Esophagus squamous epithelium (tissue), 5 donors: ENCODE data around the gene TERT. TPM values are rescaled to one million over a fixed set of nuclear protein-coding genes. Genes with fewer than 3 reads are reported as not detected.

Experiments used
- DNase-seq: peaks from one replicate; lab custom pipeline; 2025; lab: John Stamatoyannopoulos, UW
- H3K27ac ChIP-seq, 4 donors: fragments of 200-600 bp; sonication (generic); one replicate each; pipeline ENCODE4 v1.5.1; 2016 to 2019; ENCODE audit warnings: mild to moderate bottlenecking in 1 of 4
- H3K27me3 ChIP-seq, 4 donors: fragments of 200-600 bp; sonication (generic); 1 replicate in 3 of 4; 2 replicates in 1 of 4; pipeline versions ENCODE4 v1.5.1 to v1.6.0; 2017 to 2021; ENCODE audit warnings: antibody characterized with exemption in 1 of 4
- H3K36me3 ChIP-seq, 3 donors: fragments of 200-600 bp; sonication (generic); one replicate each; pipeline ENCODE4 v1.5.1; 2016 to 2019
- H3K4me1 ChIP-seq, 3 donors: fragments of 200-600 bp; sonication (generic); one replicate each; pipeline ENCODE4 v1.5.1; 2017 to 2019
- H3K4me3 ChIP-seq, 4 donors: fragments of 200-600 bp; sonication (generic); 1 replicate in 3 of 4; 2 replicates in 1 of 4; pipeline ENCODE4 v1.5.1; 2016 to 2019; ENCODE audit warnings: mild to moderate bottlenecking in 2 of 4, moderate library complexity in 1 of 4
- H3K9me3 ChIP-seq, 3 donors: fragments of 200-600 bp; sonication (generic); one replicate each; pipeline ENCODE4 v1.5.1; 2016 to 2019
- CTCF ChIP-seq, 6 experiments: fragments of 450-650 bp in 4 of 6; fragments of 200-600 bp in 2 of 6; sonication (generic) in 2 of 6; IDR thresholded peaks; one replicate each; pipeline ENCODE4 v1.5.1; 2016 to 2019; ENCODE audit warnings: antibody characterized with exemption in 6 of 6, mild to moderate bottlenecking in 4 of 6, moderate library complexity in 4 of 6
- POLR2A ChIP-seq, 4 donors: fragments of 450-650 bp; IDR thresholded peaks; one replicate each; pipeline ENCODE4 v1.6.1; 2017; ENCODE audit warnings: antibody characterized with exemption in 4 of 4, mild to moderate bottlenecking in 4 of 4, moderate library complexity in 3 of 4
- WGBS, 2 donors: methylation state at CpG; one replicate each; pipeline ENCODE4 v1.1.5; 2018; 5-methylcytosine and 5-hydroxymethylcytosine counted together
- intact Hi-C: fragments of 100-400 bp; cut with DNase I; formaldehyde crosslinking; loops from one replicate; pipeline ENCODE4 v1.15.0; 2022
- total RNA-seq, 4 donors: library from RNA; depleted of rRNA; stranded (reverse); fragments of >200 nt; gene quantifications; one replicate each; pipeline ENCODE4 v1.1.0, GENCODE V29; 2016
- donor health status: DM: yes; HTN: yes; CAD: no.

TERT gene
- total RNA-seq, 4 donors from 2014 or later = 0.19 to 9.5 (median 0.31) TPM; not detected in 1

- H3K9me3 ChIP-seq = no peaks in the 10 kb centered on the region
- H3K27ac ChIP-seq = no peak overlapping the region
- H3K4me1 ChIP-seq = no peaks in the 10 kb centered on the region
- DNase-seq = no peak
- no peak for TF ChIP-seq CTCF (IDR thresholded peaks at IDR 0.05)
- no peak for TF ChIP-seq POLR2A (IDR thresholded peaks at IDR 0.05)
- H3K27me3 ChIP-seq = peaks cover 0 to 45% (median 0%) of the 10 kb centered on the region in 4 donors
- no peaks in the 10 kb centered on the region for H3K36me3 ChIP-seq
- H3K4me3 ChIP-seq = no peak overlapping the region
- 84 to 89% methylated on average over 14 to 22 of the region's 27 CpGs for WGBS, 2 donors
- intact Hi-C loops = no loop called here
These were observed 72.1 kb downstream of the TERT start for GRCh38 chr5:1222621-1223277.

- TF ChIP-seq POLR2A (IDR thresholded peaks at IDR 0.05) (no peak), CTCF (IDR thresholded peaks at IDR 0.05) (no peak)
- Histone ChIP-seq H3K4me1 (no peaks in the 10 kb centered on the region), H3K27ac (no peak overlapping the region), H3K4me3 (no peak overlapping the region), H3K27me3 (peaks cover 0 to 49% (median 0%) of the 10 kb centered on the region in 4 donors), H3K36me3 (no peaks in the 10 kb centered on the region), H3K9me3 (no peaks in the 10 kb centered on the region)
- intact Hi-C loops = no loop called here
- WGBS, 2 donors = 91 to 94% methylated on average over 9 of the region's 9 CpGs
- DNase-seq = no peak
These were observed 72.7 kb downstream of the TERT start for GRCh38 chr5:1222147-1222546.

GRCh38 chr5:1221721-1222120, 73.1 kb downstream of the TERT start:
- Histone ChIP-seq H3K36me3 (no peaks in the 10 kb centered on the region), H3K4me1 (no peaks in the 10 kb centered on the region), H3K27ac (no peak overlapping the region), H3K4me3 (no peak overlapping the region), H3K27me3 (peaks cover 0 to 52% (median 0%) of the 10 kb centered on the region in 4 donors), H3K9me3 (no peaks in the 10 kb centered on the region)
- TF ChIP-seq POLR2A (IDR thresholded peaks at IDR 0.05) (no peak), CTCF (IDR thresholded peaks at IDR 0.05) (no peak)
- intact Hi-C loops = no loop called here
- WGBS, 2 donors = 80 to 98% methylated on average over 6 to 7 of the region's 10 CpGs
- no peak for DNase-seq

GRCh38 chr5:1220831-1221230, 74.0 kb downstream of the TERT start:
- 83% methylated on average over 11 of the region's 19 CpGs; no CpG with 5 or more reads in 1 of the 2 donors for WGBS, 2 donors
- intact Hi-C loops = no loop called here
- Histone ChIP-seq H3K4me1 (no peaks in the 10 kb centered on the region), H3K9me3 (no peaks in the 10 kb centered on the region), H3K27ac (no peak overlapping the region), H3K36me3 (no peaks in the 10 kb centered on the region), H3K4me3 (no peak overlapping the region), H3K27me3 (peaks cover 0 to 52% (median 0%) of the 10 kb centered on the region in 4 donors)
- no peak for DNase-seq
- no peak for TF ChIP-seq POLR2A (IDR thresholded peaks at IDR 0.05)
- no peak for TF ChIP-seq CTCF (IDR thresholded peaks at IDR 0.05)

- Histone ChIP-seq H3K36me3 (no peaks in the 10 kb centered on the region), H3K27ac (no peak overlapping the region), H3K9me3 (peaks cover 0 to 3% (median 0%) of the 10 kb centered on the region in 3 donors), H3K4me3 (no peak overlapping the region), H3K4me1 (no peaks in the 10 kb centered on the region), H3K27me3 (peaks cover 0 to 52% (median 0%) of the 10 kb centered on the region in 4 donors)
- no peak for TF ChIP-seq POLR2A (IDR thresholded peaks at IDR 0.05)
- no peak for TF ChIP-seq CTCF (IDR thresholded peaks at IDR 0.05)
- no peak for DNase-seq
- intact Hi-C loops = no loop called here
- 84 to 89% methylated on average over 9 of the region's 9 CpGs for WGBS, 2 donors
These were observed 74.5 kb downstream of the TERT start for GRCh38 chr5:1220351-1220750.
